GM12878 (cell line): ENCODE results near the gene ACSF3. TPM values are rescaled to one million over a fixed set of nuclear protein-coding genes. Genes with fewer than 3 reads are reported as not detected.

Source experiments
- ATAC-seq: fragments of 200-7000 bp; cut with Tn5 transposase; 3 replicates; pipeline ENCODE4 v1.9.1; 2020; ENCODE audit warnings: mild to moderate bottlenecking, moderate library complexity
- BruUV-seq: library from RNA; stranded (reverse); fragments of 400-500 nt; replicated peaks from 2 replicates; lab custom pipeline; 2021; lab: Mats Ljungman, UMichigan
- CTCF ChIA-PET: fragments of 300-600 bp; sonication (Branson Sonifier 250); formaldehyde crosslinking; extraction: SDS; loops from one replicate; lab custom pipeline; 2021; ENCODE audit warnings: inconsistent platforms; lab: Yijun Ruan, JAX
- POLR2A ChIA-PET: fragments of 350-600 bp; formaldehyde crosslinking; extraction: SDS; loops from one replicate; lab custom pipeline; 2021; ENCODE audit warnings: inconsistent platforms; lab: Charles Lee
- RAD21 ChIA-PET: fragments of 300-600 bp; sonication (Branson Sonifier 250); formaldehyde crosslinking; loops from one replicate; lab custom pipeline; 2023; ENCODE audit warnings: antibody characterized with exemption; ENCODE audit not compliant: unreplicated experiment; lab: Charles Lee
- SMC1A ChIA-PET: fragments of 300-600 bp; sonication (Branson Sonifier 250); formaldehyde crosslinking; loops from one replicate; lab custom pipeline; 2023; ENCODE audit not compliant: unreplicated experiment, uncharacterized antibody; lab: Charles Lee
- DNase-seq: peaks from one replicate; pipeline ENCODE4 v3.0.0-alpha.2; 2011; ENCODE audit warnings: low read depth, low spot score
- FAIRE-seq: peaks from 3 replicates; lab custom pipeline; 2011; peaks lifted over from hg19 to GRCh38; lab: Jason Lieb, UNC
- H2AFZ ChIP-seq: 2 replicates; pipeline ENCODE4 v1.6.0; 2011; ENCODE audit warnings: low read depth, low read length, control low read depth; ENCODE audit not compliant: control insufficient read depth
- H3K27ac ChIP-seq: 2 replicates; pipeline ENCODE4 v1.5.1; 2011; ENCODE audit warnings: control low read depth; ENCODE audit not compliant: control insufficient read depth, insufficient read depth
- H3K27me3 ChIP-seq, 2 experiments: replicated peaks in 1 of 2; 2 replicates each; pipeline versions ENCODE4 v1.6.0 to v1.6.1; 2011; ENCODE audit warnings: low read length in 1 of 2; ENCODE audit not compliant: control insufficient read depth in 2 of 2, insufficient read depth in 2 of 2
- H3K36me3 ChIP-seq, 2 experiments: 2 replicates each; pipeline ENCODE4 v1.5.1; 2011; ENCODE audit warnings: low read length in 1 of 2; ENCODE audit not compliant: control insufficient read depth in 2 of 2, insufficient read depth in 2 of 2
- H3K4me1 ChIP-seq: 2 replicates; pipeline ENCODE4 v1.6.1; 2011; ENCODE audit warnings: mild to moderate bottlenecking, low read length, moderate library complexity, mixed read lengths; ENCODE audit not compliant: control insufficient read depth, insufficient read depth
- H3K4me2 ChIP-seq: 2 replicates; pipeline ENCODE4 v1.6.0; 2011; ENCODE audit warnings: control low read depth; ENCODE audit not compliant: control insufficient read depth, insufficient read depth
- H3K4me3 ChIP-seq: fragments of 200-600 bp; sonication (generic); 2 replicates; pipeline ENCODE4 v1.5.1; 2016
- H3K79me2 ChIP-seq: 2 replicates; pipeline ENCODE4 v1.6.0; 2011; ENCODE audit warnings: low read length; ENCODE audit not compliant: control insufficient read depth, insufficient read depth
- H3K9ac ChIP-seq: 2 replicates; pipeline ENCODE4 v1.8.0; 2011; ENCODE audit warnings: low read length, control low read depth, mixed read lengths; ENCODE audit not compliant: control insufficient read depth, insufficient read depth
- H3K9me3 ChIP-seq: replicated peaks from 3 replicates; pipeline ENCODE4 v1.5.1; 2011; ENCODE audit warnings: mild to moderate bottlenecking, low read length; ENCODE audit not compliant: control insufficient read depth, insufficient read depth
- H4K20me1 ChIP-seq: 2 replicates; pipeline ENCODE4 v1.6.0; 2011; ENCODE audit not compliant: control insufficient read depth, insufficient read depth
- BRCA1 ChIP-seq: IDR thresholded peaks from 2 replicates; pipeline ENCODE4 v1.6.1; 2011; ENCODE audit warnings: low read depth, low read length, improper control_type of control experiment
- EGR1 ChIP-seq, 2 experiments: IDR thresholded peaks; 1 replicate in 1 of 2; 2 replicates in 1 of 2; pipeline ENCODE4 v1.6.1; 2011 to 2012; ENCODE audit warnings: low read depth in 2 of 2, low read length in 2 of 2, borderline replicate concordance in 1 of 2, mild to moderate bottlenecking in 1 of 2, moderate library complexity in 1 of 2
- ESRRA ChIP-seq: IDR thresholded peaks from 2 replicates; pipeline ENCODE4 v1.6.1; 2012; ENCODE audit warnings: mild to moderate bottlenecking, low read length, improper control_type of control experiment
- PBX3 ChIP-seq: IDR thresholded peaks from 2 replicates; pipeline ENCODE4 v1.6.1; 2011; ENCODE audit warnings: mild to moderate bottlenecking, low read depth, low read length, moderate library complexity; ENCODE audit not compliant: insufficient replicate concordance
- PML ChIP-seq: IDR thresholded peaks from 2 replicates; pipeline ENCODE4 v1.6.1; 2012; ENCODE audit warnings: low read length, inconsistent platforms
- RBBP5 ChIP-seq: fragments of 200-600 bp; sonication (generic); conservative IDR thresholded peaks from 2 replicates; pipeline ENCODE4 v1.6.1; 2016
- SIN3A ChIP-seq: IDR thresholded peaks from 2 replicates; pipeline ENCODE4 v1.6.1; 2012; ENCODE audit warnings: low read depth, low read length, improper control_type of control experiment
- TAF1 ChIP-seq: IDR thresholded peaks from 2 replicates; pipeline ENCODE4 v1.6.1; 2011; ENCODE audit warnings: mild to moderate bottlenecking, low read depth, low read length, borderline replicate concordance
- TCF7 ChIP-seq: IDR thresholded peaks from 2 replicates; pipeline ENCODE4 v1.6.1; 2014; ENCODE audit warnings: antibody characterized with exemption, borderline replicate concordance
- USF1 ChIP-seq: IDR thresholded peaks from 2 replicates; pipeline ENCODE4 v1.6.1; 2011; ENCODE audit warnings: borderline replicate concordance, low read depth, mild to moderate bottlenecking, moderate library complexity, mixed read lengths, low read length; ENCODE audit not compliant: insufficient read depth; ENCODE audit errors: extremely low read length
- YBX1 ChIP-seq: fragments of 450-650 bp; IDR thresholded peaks from 2 replicates; pipeline ENCODE4 v1.6.1; 2016; ENCODE audit warnings: antibody characterized with exemption
- ZNF217 ChIP-seq: fragments of 450-650 bp; IDR thresholded peaks from 2 replicates; pipeline ENCODE4 v1.6.1; 2017; ENCODE audit warnings: antibody characterized with exemption, mild to moderate bottlenecking
- ZNF24 ChIP-seq: fragments of 450-650 bp; IDR thresholded peaks from 2 replicates; pipeline ENCODE4 v1.6.1; 2017; ENCODE audit warnings: antibody characterized with exemption, mild to moderate bottlenecking
- WGBS: methylation state at CpG from one replicate; pipeline ENCODE4 v1.1.6; 2016; ENCODE audit warnings: low lambda C conversion rate; ENCODE audit not compliant: insufficient replicate concordance, insufficient coverage; ENCODE audit errors: missing lambda C conversion rate; 5-methylcytosine and 5-hydroxymethylcytosine counted together
- in situ Hi-C: fragments of 300-500 bp; cut with MboI; formaldehyde crosslinking; loops from 9 replicates; pipeline ENCODE4 v1.14.3; 2018; ENCODE audit warnings: mixed read lengths
- intact Hi-C: fragments of 100-400 bp; cut with micrococcal nuclease; formaldehyde crosslinking; loops from one replicate; pipeline ENCODE4 v1.14.2; 2022; ENCODE audit not compliant: unreplicated experiment
- polyA plus RNA-seq, 11 experiments: library from polyadenylated mRNA; depleted of rRNA in 4 of 11; unstranded in 6 of 11; stranded (reverse) in 5 of 11; fragments of >200 nt; fragmentation: Nextera tagmentation in 4 of 11; fragmentation: Illumina TruSeq in 1 of 11; extraction: Ambion mirVana in 4 of 11; extraction: Trizol in 1 of 11; gene quantifications; 1 replicate in 1 of 11; 2 replicates in 10 of 11; pipeline versions ENCODE4 v1.2.1 to v1.2.3, GENCODE V29; 2011 to 2016; ENCODE audit warnings: inconsistent platforms in 2 of 11, missing spikeins in 2 of 11, low read depth in 1 of 11
- total RNA-seq, 4 experiments: library from RNA; depleted of rRNA in 3 of 4; stranded (reverse); fragments of >200 nt in 3 of 4; fragmentation: Illumina TruSeq in 1 of 4; extraction: Trizol in 1 of 4; gene quantifications; 2 replicates each; pipeline versions ENCODE4 v1.2.1 to v1.2.3, GENCODE V29; 2013 to 2021

ACSF3 gene
- total and polyA plus RNA-seq, 10 of the 15 experiments (the other 5 are each of a cell fraction or from before 2014, with no cell fraction given) = 1.0 to 44.4 (median 25.8) TPM

- no peaks in the 10 kb centered on the region for H4K20me1 ChIP-seq
- SMC1A ChIA-PET = no interaction called here
- no peak for TF ChIP-seq TCF7
- TF ChIP-seq, all 136 proteins: peak for 0
- Histone ChIP-seq H2AFZ (no peak overlapping the region), H3K9ac (no peak overlapping the region), H3K4me2 (no peak overlapping the region), H3K27me3 (no peaks in the 10 kb centered on the region), H3K27ac (no peak overlapping the region), H3K36me3 (peaks cover 9 to 10% of the 10 kb centered on the region in 2 experiments), H3K4me1 (no peaks in the 10 kb centered on the region), H3K79me2 (no peaks in the 10 kb centered on the region), H3K4me3 (no peak overlapping the region), H3K9me3 (peaks cover 6% of the 10 kb centered on the region; the same call in 1 of the 3 replicates)
- DNase-seq = no peak
- ChIA-PET CTCF (no interaction called here), RAD21 (no interaction called here), POLR2A (no interaction called here)
- no peak for ATAC-seq
- intact Hi-C loops = no loop called here
- in situ Hi-C loops = no loop called here
- 74% methylated on average over 7 of the region's 11 CpGs for WGBS
- no TSS peak for BruUV-seq
- FAIRE-seq = no peak
Observed at GRCh38 chr16:89147085-89147817, 53.6 kb downstream of the ACSF3 start.

- WGBS = 94% methylated on average over 9 of the region's 9 CpGs
- Histone ChIP-seq H4K20me1 (no peaks in the 10 kb centered on the region), H2AFZ (no peak overlapping the region), H3K9ac (no peak overlapping the region), H3K9me3 (peaks cover 6% of the 10 kb centered on the region; the same call in 1 of the 3 replicates), H3K79me2 (no peaks in the 10 kb centered on the region), H3K27ac (no peak overlapping the region), H3K4me2 (no peak overlapping the region), H3K4me3 (no peak overlapping the region), H3K36me3 (peaks cover 7 to 9% of the 10 kb centered on the region in 2 experiments; a peak in 3 of 4 replicates), H3K4me1 (no peaks in the 10 kb centered on the region), H3K27me3 (no peaks in the 10 kb centered on the region)
- intact Hi-C loops (no loop called here), in situ Hi-C loops (no loop called here)
- FAIRE-seq (no peak), DNase-seq (no peak), ATAC-seq (no peak)
- TF ChIP-seq ZNF217 (no peak), SIN3A (no peak), USF1 (no peak), YBX1 (no peak), TAF1 (no peak), ESRRA (no peak), PBX3 (no peak), PML (no peak), ZNF24 (no peak), RBBP5 (no peak), EGR1 (IDR thresholded peaks at IDR 0.05; ENCODE audit: borderline replicate concordance in 1 of 2, low read depth in 2 of 2, low read length in 2 of 2) (no peak), BRCA1 (no peak)
- no TSS peak for BruUV-seq
- SMC1A ChIA-PET = no interaction called here
- POLR2A ChIA-PET = no interaction called here
- RAD21 ChIA-PET = no interaction called here
- CTCF ChIA-PET = no interaction called here
Observed at GRCh38 chr16:89149386-89149785, 55.7 kb downstream of the ACSF3 start.
